Mucosa of rectum (tissue), 2 donors: ENCODE measurements around the gene ITGB5.
"Not testable (repeated sequence)": the region's sequence is repeated elsewhere in the genome, so short reads cannot be mapped to it uniquely, and the experiment has no call there.

Experiments
- H3K27ac ChIP-seq, 2 donors: one replicate each; pipeline ENCODE4 v1.7.0; 2013; ENCODE audit warnings: inconsistent platforms in 2 of 2, low read depth in 2 of 2, low read length in 2 of 2
- H3K27me3 ChIP-seq, 2 donors: one replicate each; pipeline ENCODE4 v1.7.0; 2013; ENCODE audit warnings: low read length in 2 of 2; ENCODE audit not compliant: control insufficient read depth in 2 of 2, insufficient read depth in 2 of 2
- H3K36me3 ChIP-seq, 2 donors: one replicate each; pipeline ENCODE4 v1.7.0; 2013; ENCODE audit warnings: low read length in 2 of 2; ENCODE audit not compliant: control insufficient read depth in 2 of 2, insufficient read depth in 2 of 2
- H3K4me1 ChIP-seq, 2 donors: one replicate each; pipeline ENCODE4 v1.7.0; 2013; ENCODE audit warnings: low read length in 2 of 2, mild to moderate bottlenecking in 1 of 2; ENCODE audit not compliant: control insufficient read depth in 2 of 2, insufficient read depth in 2 of 2
- H3K4me3 ChIP-seq, 2 donors: one replicate each; pipeline ENCODE4 v1.7.0; 2013; ENCODE audit warnings: low read length in 2 of 2
- H3K9ac ChIP-seq, 2 donors: one replicate each; pipeline ENCODE4 v1.7.0; 2013; ENCODE audit warnings: low read length in 2 of 2, low read depth in 1 of 2, mild to moderate bottlenecking in 1 of 2
- H3K9me3 ChIP-seq, 2 donors: one replicate each; pipeline ENCODE4 v1.7.0; 2013; ENCODE audit warnings: low read length in 2 of 2; ENCODE audit not compliant: control insufficient read depth in 2 of 2
- donor health status: healthy.
- donor health status: Normal muscosa, but diverticular disease.

The ITGB5 gene

DNA sequence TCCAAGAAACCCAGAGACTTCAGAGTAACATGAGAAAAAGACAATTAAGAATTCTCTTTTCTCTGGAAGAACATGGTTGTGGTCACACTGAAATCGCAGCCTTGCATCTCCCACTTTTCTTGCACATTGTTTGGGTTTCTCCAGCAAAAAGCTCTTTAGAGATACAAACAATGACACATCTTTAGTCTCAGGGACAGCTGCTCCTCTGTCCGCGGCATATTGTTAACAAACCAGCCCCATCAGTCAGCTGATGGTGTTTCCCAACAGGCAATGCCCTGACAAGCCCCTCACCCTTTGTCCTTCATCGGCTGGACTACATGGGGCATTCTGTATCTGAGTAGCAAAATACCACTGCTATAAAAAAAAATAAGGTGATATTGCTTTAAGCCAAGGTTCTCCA is 103.5 kb downstream of the ITGB5 start:
- Histone ChIP-seq H3K4me1 (peaks cover 4 to 30% of the 10 kb centered on the region in 2 donors), H3K27me3 (no peaks in the 10 kb centered on the region)

DNA sequence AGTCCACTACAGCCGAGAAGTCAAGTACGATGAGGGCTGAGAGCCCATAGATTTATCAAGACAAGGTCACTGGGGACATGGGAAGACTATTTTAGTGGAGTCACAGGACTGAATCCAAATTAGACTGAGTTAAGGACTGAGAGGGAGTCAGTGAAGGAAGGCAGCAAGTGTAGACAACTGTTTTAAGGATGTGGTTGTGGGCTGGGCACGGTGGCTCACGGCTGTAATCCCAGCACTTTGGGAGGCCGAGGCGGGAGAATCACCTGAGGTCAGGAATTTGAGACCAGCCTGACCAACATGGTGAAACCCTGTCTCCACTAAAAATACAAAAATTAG is 104.8 kb downstream of the ITGB5 start:
- not testable (repeated sequence) for H3K27me3 ChIP-seq, H3K9me3 ChIP-seq, H3K36me3 ChIP-seq, H3K9ac ChIP-seq, H3K27ac ChIP-seq, H3K4me3 ChIP-seq
- peaks cover 4 to 28% of the 10 kb centered on the region in 2 donors for H3K4me1 ChIP-seq

More for the DNA sequence above, 103.5 kb downstream of the ITGB5 start:
- H3K27ac ChIP-seq = no peak overlapping the region
- no peaks in the 10 kb centered on the region for H3K36me3 ChIP-seq
- H3K9me3 ChIP-seq = no peaks in the 10 kb centered on the region
- no peak overlapping the region for H3K9ac ChIP-seq
- no peak overlapping the region for H3K4me3 ChIP-seq

DNA sequence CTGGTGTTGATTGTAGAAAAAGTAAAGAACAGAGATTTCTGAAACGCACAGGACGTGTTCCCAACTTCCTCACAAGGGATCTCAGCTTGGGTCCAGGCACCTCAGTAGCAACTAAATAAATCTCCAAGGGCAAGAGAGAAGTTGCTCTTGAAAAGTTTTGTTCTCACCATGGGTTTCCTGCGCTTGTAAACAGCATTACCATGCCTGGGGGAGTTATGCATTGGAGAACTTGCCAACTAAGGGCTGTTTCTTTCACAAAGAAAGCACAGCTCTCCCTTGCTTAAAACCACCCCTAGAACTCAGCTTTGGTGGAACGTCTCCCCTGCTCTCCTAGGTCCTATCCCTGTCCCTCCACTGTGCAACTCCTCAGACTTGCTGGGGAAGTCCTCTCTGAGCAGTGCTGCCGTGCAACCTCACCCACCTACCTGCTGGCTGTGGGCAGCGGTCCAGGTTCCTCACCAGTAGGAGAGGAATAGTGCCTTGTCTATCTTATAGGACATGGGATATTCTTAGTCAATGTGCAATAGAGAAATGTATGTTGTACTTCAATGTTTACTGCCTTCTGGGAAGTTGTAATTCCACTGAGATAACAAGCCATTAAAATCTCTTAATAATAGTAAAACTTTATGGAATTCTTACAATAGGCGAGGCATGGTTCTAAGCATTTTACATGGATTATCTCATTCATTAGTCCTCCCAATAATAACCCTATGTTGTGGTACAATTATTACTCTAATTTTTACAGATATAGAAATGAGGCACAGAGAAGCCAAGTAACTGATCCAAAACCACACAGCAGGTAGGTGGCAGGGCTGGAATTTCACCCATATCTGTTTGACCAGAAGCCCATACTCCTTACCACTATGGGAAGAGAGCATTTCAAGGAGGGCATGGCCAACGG is 105.4 kb downstream of the ITGB5 start:
- Histone ChIP-seq H3K4me1 (peaks cover 0 to 22% of the 10 kb centered on the region in 2 donors), H3K36me3 (no peaks in the 10 kb centered on the region), H3K9ac (no peak overlapping the region), H3K9me3 (no peaks in the 10 kb centered on the region), H3K27me3 (no peaks in the 10 kb centered on the region), H3K27ac (peak overlapping the region; percentile 40 to 80), H3K4me3 (no peak overlapping the region)

DNA sequence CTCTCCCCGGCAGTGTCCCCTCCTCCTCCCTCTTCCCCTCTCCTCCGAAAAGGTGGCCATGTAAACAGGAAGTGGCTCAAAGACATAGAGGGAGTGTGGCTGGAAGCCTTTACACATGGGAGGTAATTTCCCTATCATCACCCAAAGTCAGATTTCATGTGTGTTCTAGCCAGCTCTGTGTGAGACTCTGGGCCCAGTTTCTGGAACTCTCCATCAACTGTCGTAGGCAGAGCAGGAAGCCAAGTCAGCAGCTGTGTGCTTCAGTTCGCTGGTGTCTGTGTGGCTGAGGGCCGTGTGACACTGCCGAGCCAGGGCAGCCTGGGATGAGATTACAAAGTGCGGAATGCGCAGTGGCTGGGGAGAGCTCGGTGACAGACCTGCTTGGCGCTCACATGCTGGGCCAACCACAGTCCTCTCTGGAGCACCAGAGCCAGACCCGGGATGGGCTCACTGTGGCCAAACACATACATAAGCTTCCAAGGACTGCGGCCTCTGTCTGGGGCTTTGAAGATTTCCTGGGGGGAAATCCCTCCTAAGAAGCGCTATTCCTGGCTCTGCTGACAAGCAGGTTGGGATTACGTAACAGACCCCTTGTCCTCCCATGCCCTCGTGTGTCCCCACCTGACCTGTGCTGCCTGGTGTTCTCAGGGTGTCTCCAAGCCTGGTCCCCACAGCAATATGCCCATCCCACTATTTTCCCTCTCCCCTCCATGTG is 106.2 kb downstream of the ITGB5 start:
- H3K27ac ChIP-seq = peak overlapping the region; percentile 40 to 80
- H3K4me1 ChIP-seq = peaks cover 0 to 14% of the 10 kb centered on the region in 2 donors
- H3K4me3 ChIP-seq = no peak overlapping the region
- H3K9me3 ChIP-seq = no peaks in the 10 kb centered on the region
- H3K36me3 ChIP-seq = no peaks in the 10 kb centered on the region
- no peaks in the 10 kb centered on the region for H3K27me3 ChIP-seq
- peak overlapping the region in 1 of 2 donors; percentile 34 for H3K9ac ChIP-seq

DNA sequence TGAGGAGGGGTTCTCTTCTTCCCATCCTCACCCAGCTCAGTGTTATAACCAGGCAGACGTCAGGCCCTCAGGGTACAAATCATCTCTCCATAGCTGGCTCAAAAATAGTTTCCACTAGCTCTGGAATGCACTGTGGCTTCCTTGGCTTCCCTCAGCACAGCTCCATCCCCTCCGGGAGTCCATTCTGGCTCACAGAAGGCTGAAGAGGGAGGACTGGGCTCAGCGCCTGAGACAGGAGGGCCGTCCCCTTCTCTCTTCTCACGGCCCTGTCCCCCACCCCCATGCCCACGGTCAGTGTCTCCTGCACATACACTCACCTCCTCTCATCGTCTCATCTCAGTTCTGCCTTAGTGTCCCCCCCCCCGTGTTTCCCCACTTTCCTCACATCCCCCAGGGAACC is 106.8 kb downstream of the ITGB5 start:
- peaks cover 0 to 14% of the 10 kb centered on the region in 2 donors for H3K4me1 ChIP-seq
- H3K9ac ChIP-seq = peak overlapping the region in 1 of 2 donors; percentile 34
- H3K9me3 ChIP-seq = no peaks in the 10 kb centered on the region
- H3K27me3 ChIP-seq = no peaks in the 10 kb centered on the region
- H3K4me3 ChIP-seq = no peak overlapping the region
- H3K27ac ChIP-seq = peak overlapping the region; percentile 40 to 80
- H3K36me3 ChIP-seq = no peaks in the 10 kb centered on the region

DNA sequence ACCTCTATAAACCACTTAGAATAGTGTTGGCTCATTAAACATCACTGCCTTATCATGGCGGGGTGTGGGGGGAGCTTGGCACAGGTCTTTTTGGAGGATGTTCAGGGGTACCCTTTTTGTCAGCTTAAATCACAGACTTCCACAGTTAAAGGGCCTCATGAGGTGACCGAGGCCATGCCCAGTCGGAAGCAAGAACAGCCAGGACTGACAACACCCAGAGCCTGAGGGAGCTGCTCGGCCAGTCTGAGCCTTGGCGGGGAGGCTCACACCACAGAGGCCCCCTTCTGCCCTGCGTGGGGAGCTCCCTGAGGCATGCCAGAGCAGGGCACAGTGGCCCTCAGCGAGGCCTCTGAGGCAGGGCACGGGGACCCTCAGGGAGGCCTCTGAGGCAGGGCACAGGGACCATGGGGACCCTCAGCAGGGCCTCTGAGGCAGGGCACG is 107.4 kb downstream of the ITGB5 start:
- Histone ChIP-seq H3K27ac (peak overlapping the region; percentile 40 to 80), H3K4me3 (no peak overlapping the region), H3K36me3 (no peaks in the 10 kb centered on the region), H3K4me1 (peaks cover 0 to 14% of the 10 kb centered on the region in 2 donors), H3K27me3 (no peaks in the 10 kb centered on the region), H3K9ac (no peak overlapping the region), H3K9me3 (no peaks in the 10 kb centered on the region)

DNA sequence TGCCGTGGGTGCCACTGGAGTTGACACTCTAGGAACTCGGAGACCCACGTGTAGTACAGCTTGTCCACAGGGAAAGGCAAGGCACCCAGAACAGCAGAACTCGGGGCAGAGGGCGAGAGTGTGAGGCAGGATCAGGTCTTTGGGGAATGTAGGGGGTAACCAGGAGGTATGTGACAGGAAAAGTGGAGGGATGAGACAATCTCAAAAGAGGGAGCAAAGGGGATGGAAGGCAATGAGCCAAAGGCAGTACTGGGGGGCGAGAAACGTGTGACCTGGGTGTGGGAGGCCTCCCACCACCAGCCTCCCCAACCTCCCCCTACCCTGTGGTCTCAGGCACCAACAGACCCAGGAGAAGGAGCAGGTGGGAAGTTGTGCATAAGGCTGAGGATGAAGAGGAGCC is 108.0 kb downstream of the ITGB5 start:
- H3K27me3 ChIP-seq = no peaks in the 10 kb centered on the region
- H3K27ac ChIP-seq = peak overlapping the region in 1 of 2 donors; percentile 40
- H3K9ac ChIP-seq = no peak overlapping the region
- no peak overlapping the region for H3K4me3 ChIP-seq
- H3K36me3 ChIP-seq = no peaks in the 10 kb centered on the region
- H3K4me1 ChIP-seq = peaks cover 0 to 14% of the 10 kb centered on the region in 2 donors
- H3K9me3 ChIP-seq = no peaks in the 10 kb centered on the region

DNA sequence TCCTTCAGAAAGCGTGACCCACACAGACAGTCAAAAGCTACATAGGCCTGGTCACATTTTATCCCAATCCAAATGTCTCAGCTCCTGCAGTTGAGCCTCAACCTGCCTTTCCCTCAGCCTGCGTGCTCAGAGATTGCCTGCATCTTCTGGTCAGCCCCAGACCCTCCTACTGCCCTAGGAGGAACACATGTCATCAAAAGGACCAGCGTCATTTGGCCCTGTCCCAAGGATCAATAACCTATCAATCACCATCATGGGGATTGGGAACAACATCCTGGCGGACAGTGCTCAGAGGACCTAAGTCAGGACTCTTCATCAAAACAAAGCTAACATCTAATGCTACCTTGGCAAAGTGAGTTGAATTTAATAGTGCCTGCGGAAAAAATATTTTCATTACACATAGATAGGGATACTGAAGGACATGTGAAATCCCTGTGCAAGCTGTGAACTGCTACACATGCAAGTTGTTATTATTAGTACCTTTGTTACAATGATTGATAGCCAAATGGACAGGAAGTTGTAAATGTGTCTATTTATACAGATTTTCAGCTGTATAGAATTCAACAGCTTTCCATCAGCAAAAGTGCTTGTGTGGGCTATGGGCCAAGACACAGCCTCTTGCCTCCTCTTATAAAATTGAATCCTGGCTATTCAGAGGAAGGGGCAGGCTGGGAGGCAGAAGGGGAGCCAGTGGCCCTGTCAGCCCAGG is 109.2 kb downstream of the ITGB5 start:
- no peak overlapping the region for H3K4me3 ChIP-seq
- peaks cover 0 to 2% of the 10 kb centered on the region in 2 donors for H3K36me3 ChIP-seq
- H3K9me3 ChIP-seq = no peaks in the 10 kb centered on the region
- no peaks in the 10 kb centered on the region for H3K27me3 ChIP-seq
- peaks cover 0 to 14% of the 10 kb centered on the region in 2 donors for H3K4me1 ChIP-seq
- no peak overlapping the region for H3K9ac ChIP-seq
- H3K27ac ChIP-seq = peak overlapping the region in 1 of 2 donors; percentile 2

DNA sequence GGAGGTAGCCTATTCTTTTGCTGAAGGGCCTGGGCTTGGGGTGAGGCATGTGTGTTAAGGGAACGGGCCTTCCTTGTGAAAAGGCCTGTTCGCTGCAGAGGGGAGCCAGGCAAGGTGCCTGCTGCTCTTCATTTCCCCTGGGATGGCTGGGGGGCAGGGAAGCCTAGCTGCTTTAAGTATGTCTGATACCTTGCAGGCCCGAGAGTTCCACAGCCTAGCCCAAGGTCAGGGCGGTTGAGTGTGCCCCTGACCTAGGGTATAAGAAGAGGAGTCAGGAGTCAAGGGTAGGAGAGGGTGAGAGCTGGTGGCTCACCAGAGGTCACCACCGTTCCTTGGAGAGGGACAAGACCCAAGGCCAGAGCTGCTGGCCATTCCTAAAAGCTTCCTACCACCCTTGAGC is 110.3 kb downstream of the ITGB5 start:
- Histone ChIP-seq H3K9ac (no peak overlapping the region), H3K27ac (no peak overlapping the region), H3K4me3 (no peak overlapping the region), H3K27me3 (no peaks in the 10 kb centered on the region), H3K4me1 (peaks cover 0 to 18% of the 10 kb centered on the region in 2 donors), H3K36me3 (peaks cover 0 to 2% of the 10 kb centered on the region in 2 donors), H3K9me3 (no peaks in the 10 kb centered on the region)

DNA sequence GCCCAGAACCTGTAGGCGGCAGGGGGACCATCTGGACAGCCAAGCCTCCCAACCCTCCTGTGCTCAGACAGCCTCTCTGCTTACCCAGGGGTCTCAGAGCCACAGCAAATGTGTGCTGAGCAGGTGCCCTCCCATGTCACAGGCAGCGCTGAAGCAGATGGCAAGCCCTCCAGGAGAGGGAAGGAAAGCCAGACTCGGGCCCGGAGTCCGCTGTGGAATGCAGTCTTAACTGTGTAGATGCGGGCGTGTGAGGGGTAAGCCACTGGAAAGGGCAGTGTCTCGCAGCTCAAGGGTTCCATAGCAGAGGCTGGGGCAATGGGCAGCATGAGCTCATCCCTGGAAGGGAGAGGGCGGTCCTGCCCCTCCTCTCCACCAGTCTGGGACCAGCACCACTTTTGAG is 111.3 kb downstream of the ITGB5 start:
- H3K9ac ChIP-seq = no peak overlapping the region
- peaks cover 0 to 10% of the 10 kb centered on the region in 2 donors for H3K4me1 ChIP-seq
- H3K9me3 ChIP-seq = no peaks in the 10 kb centered on the region
- H3K36me3 ChIP-seq = peaks cover 0 to 2% of the 10 kb centered on the region in 2 donors
- no peak overlapping the region for H3K27ac ChIP-seq
- no peaks in the 10 kb centered on the region for H3K27me3 ChIP-seq
- no peak overlapping the region for H3K4me3 ChIP-seq
